Myometrial cell (primary cell): ENCODE data around the gene SAPCD2. TPM values are rescaled to one million over a fixed set of nuclear protein-coding genes. Genes with fewer than 3 reads are reported as not detected.

ENCODE experiments used
- total RNA-seq: library from RNA; depleted of rRNA; stranded (reverse); fragments of >200 nt; gene quantifications from 2 replicates; pipeline ENCODE4 v1.2.3, GENCODE V29; 2015

SAPCD2 gene, protein sequence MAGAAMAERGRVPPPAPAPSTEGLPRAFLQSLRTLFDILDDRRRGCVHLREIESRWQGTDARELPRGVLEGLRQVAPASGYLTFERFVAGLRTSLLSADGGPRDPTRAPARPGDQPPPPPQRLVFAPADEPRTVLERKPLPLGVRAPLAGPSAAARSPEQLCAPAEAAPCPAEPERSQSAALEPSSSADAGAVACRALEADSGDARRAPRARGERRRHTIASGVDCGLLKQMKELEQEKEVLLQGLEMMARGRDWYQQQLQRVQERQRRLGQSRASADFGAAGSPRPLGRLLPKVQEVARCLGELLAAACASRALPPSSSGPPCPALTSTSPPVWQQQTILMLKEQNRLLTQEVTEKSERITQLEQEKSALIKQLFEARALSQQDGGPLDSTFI
- 17.3 and 17.5 TPM in 2 replicates for total RNA-seq

DNA sequence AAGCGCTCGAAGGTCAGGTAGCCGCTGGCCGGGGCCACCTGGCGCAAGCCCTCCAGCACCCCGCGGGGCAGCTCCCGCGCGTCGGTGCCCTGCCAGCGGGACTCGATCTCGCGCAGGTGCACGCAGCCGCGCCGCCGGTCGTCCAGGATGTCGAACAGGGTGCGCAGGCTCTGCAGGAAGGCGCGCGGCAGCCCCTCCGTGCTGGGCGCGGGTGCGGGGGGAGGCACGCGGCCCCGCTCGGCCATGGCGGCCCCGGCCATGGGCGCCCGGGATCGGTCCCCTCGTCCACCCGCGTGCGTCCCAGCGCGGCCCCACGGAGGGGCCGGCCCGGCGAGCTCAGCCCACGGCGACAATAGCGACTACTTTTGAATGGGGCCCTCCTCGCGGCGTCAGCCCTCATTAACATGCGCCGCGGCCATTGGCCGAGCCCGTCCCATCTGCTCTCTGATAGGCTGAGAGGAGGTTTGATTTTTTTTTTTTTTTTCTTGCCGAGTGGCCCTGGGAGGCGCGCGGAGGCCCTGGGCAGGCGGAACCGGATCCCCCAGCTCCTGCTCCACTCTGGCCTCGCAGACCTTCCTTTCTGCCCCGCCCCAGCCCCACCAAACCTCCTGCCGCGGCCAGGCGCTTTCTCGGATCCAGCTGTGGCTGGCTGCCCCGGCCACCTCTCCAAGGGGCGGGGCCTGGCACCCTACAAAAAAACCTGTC is at the start of gene SAPCD2:
SAPCD2 (minus strand) TSS at position 357 of the 705 bp plus-strand sequence; CDS start at position 260, 97 bp downstream.

DNA sequence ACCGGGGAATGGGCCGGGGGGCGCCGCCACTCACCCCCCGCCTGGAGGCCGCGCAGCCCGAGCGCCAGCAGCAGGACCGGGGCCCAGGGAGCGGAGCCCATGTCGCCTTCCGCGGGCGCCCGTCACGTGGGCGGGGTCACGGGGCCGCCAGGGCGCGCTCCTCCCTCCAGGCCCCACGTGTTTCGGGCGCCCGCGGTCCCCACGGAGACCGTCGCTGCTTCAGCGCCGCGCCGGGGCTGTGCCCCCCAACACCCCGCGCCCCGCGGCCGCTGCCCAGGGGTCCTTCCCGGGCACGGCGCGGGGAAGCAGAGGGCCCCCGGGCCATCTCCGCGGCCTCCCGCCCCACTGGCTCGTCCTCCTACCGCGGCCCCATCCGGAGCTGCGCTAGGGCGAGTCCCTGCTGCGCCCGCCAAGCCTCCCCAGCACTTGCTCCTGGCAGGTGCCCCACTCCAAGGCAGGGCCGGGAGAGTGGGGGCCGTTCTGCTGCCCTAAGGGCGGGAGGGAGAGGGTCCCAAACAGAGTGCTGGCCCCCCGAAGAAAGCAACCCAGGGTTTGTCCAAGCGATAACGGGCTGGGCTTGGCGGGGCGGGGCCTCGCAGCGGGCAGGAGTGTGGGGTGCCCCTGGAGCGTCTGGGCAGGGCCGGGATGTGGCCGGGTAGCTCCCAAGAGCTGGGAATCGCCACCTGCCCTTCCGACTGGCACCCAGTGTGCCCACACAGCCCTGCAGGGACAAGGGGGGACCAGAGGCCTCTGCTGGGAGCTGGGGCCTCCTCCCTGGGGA is 44.4 kb upstream of the SAPCD2 start, which contains the start of gene DPP7:
DPP7 (minus strand) TSS at position 121 of the 781 bp plus-strand sequence; CDS start at position 101, 20 bp downstream.

DNA sequence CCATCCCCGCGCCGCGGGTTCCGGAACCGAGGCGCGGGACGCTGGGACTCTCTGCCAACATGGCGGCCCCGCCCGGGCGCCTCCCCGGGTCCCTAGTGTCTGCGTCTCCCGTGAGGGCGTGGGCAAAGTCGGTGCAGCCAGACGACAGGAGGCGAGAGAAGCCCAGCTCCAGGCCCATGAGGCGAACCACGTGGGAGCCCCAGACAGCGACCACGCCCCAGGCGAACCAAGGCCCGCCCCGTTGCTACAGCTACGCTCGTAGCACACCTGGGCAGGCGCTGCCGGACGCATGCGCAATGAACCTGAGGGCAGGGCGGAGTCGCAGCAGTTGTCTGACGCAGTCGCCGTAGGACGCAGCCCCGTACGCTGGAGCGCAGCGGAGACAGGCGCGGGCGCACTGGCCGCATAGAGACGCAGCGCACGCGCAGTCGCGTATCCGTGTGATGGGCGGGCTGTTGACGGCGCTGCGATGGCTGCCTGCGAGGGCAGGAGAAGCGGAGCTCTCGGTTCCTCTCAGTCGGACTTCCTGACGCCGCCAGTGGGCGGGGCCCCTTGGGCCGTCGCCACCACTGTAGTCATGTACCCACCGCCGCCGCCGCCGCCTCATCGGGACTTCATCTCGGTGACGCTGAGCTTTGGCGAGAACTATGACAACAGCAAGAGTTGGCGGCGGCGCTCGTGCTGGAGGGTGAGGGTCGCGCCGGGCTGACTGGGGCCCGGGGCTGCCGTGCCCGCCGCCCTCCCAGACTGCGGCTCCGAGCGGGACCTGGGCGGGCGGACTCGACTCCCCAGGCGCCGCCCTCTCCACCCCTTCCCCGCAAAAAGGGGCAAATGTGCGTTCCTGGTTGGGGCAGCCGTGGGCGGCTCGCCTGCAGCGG is 16.4 kb upstream of the SAPCD2 start, which contains the start of gene MAN1B1:
MAN1B1 (plus strand) TSS at position 455 of the 878 bp plus-strand sequence; CDS start at position 470, 15 bp downstream.

DNA sequence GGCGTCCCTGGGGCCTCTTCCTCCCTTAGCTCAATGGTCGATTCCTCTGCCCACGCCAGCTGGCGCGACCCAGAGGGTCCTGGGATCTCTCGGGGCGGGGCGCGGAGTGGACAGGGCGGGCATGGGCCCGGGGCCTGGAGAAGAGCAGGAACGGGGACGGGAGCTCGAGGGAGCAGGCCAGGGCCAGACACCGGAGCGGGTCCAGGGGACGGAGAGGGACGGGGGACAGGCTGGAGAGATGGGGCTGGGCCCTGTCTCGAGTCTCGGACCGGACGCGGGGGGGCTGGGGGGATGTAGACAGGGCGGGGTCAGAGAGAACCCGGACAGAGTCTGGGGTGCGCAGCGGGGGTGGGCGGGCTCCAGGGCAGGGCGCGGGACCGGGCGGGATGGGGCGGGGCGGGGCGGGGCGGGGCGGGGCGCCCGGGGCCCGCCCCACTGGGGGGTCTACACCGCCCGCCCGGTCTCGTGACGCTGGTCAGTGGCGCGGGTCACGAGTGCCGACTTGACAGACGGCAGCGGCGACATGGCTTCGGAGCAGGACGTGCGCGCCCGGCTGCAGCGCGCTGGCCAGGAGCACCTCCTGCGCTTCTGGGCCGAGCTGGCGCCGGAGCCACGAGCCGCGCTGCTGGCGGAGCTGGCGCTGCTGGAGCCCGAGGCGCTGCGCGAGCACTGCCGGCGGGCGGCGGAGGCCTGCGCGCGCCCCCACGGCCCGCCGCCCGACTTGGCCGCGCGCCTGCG is 6.8 kb upstream of the SAPCD2 start, which contains the start of gene UAP1L1:
UAP1L1 (plus strand) TSS at position 508 of the 738 bp plus-strand sequence; CDS start at position 524, 16 bp downstream.

DNA sequence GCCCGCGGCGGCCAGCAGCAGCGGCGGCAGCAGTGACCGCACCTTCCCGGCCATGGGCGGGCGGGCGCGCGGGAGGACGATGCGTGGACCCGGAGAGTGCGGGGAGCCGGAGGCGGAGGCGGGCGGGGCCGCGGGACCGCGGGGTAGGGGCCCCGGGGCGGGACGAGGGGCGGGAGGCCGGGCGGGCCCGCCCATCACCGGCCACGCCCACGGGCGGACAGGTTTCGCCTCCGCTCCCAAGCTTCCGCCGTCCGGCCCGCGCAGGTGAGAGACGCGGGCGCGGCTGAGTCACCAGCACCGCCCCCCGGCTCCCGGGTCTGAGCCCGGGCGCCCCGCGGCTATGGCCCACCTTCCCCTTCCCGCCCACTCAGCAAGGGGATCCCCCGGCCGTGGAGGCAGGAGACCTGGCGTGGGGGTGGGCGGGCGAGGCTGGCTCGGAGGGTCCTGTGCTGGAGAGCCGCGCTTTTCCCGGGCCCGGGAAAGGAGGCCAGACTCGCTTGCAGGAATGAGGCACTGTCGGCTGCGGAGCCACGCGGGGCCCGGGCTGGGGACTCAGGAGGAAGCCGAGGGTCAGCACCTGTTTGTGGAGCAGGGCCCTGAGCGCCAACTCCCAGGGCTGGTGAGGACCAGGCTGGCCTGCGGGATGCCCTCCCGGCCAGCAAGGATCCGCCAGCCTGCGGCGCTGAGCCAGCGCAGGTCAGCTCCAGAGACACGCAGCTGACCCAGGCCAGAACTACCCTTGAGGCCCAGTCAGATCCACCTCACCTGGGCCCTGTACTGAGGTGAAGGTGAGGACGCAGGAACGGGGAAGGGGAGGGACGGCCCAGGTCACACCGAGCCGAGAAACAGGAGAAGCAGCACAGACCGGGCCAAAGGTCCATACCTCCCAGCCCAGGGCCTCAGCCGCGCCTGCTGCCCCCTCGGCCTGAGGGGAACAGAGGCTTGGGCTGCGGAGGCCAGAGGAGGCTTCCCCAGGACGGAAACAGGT is 16.1 kb downstream of the SAPCD2 start, which contains the start of gene ENTPD2:
ENTPD2 (minus strand) TSS at position 118 of the 988 bp plus-strand sequence; CDS start at position 54, 64 bp downstream.

DNA sequence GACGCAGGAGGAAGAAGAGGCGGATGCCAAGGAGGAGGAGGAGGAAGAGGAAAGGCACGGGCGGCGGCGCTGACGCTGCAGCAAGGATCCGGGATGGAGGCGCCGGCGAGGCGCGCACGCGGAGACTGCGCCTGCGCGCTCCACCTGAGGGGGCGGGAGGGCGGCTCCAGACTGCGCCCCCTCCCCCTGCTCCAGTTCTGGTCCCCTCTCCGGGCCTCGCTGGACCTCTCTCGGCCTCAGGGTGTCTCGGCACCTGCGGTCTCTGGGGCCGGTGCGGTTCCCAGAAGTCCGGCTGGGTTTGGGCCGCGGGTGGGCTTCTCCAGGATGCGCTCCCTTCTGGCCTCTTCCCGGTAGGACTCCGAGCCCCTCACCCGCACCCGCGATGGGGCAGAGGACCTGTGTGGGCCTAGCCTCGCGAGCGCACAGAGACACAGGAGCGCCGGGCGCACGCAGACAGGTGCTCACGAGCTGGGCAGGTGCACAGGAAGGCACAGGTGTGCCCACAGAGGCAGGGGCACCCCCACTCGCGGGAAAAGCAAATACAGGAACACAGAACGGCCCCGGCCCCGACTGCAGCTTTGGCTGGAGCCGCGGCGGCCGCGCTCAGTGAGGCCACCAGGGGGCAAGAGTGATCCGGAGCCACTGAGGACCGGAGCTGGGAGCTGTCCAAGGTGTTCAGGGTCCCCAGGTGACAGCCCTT is 24.1 kb downstream of the SAPCD2 start, which contains the start of gene NPDC1:
NPDC1 (minus strand) TSS at position 90 of the 700 bp plus-strand sequence. CDS start 188 bp downstream, outside the sequence.

DNA sequence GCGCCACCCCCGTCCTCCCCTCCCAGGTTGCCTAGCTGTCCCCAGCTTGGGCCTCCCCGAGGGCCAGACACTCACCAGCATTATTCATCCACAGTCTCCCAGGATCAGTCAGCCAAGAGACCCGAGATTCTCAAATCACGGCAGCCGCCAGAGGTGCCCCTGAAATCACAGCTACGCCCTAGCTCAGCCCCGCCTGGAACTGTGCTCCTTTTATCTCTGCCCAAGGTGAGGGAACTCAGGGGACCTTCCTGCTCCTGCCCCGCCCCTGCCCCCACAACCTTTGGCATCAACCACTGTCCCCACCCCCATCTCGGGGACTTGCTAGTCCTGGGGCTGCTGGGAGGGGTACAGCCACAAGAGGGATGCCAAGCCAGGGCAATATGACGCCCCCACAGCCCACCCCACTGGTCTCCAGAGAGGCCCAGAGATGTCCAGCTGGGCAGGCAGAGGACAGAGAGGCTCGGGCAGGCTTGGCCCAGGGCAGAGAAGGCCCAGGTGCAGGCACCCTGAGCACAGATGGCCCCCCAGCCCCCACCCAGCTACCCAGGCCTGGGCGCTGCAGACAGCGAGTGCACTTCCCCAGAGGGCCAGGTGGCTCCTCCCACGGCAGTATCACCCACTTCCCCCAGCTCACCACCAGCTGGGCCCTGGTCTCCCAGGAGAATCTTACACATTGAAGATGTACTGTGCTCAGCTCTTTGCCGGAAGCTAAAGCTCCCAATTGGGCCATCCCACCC is 38.3 kb downstream of the SAPCD2 start, which contains the start of gene FUT7:
FUT7 (minus strand) TSS at position 185 of the 737 bp plus-strand sequence; CDS start at position 88, 97 bp downstream.

DNA sequence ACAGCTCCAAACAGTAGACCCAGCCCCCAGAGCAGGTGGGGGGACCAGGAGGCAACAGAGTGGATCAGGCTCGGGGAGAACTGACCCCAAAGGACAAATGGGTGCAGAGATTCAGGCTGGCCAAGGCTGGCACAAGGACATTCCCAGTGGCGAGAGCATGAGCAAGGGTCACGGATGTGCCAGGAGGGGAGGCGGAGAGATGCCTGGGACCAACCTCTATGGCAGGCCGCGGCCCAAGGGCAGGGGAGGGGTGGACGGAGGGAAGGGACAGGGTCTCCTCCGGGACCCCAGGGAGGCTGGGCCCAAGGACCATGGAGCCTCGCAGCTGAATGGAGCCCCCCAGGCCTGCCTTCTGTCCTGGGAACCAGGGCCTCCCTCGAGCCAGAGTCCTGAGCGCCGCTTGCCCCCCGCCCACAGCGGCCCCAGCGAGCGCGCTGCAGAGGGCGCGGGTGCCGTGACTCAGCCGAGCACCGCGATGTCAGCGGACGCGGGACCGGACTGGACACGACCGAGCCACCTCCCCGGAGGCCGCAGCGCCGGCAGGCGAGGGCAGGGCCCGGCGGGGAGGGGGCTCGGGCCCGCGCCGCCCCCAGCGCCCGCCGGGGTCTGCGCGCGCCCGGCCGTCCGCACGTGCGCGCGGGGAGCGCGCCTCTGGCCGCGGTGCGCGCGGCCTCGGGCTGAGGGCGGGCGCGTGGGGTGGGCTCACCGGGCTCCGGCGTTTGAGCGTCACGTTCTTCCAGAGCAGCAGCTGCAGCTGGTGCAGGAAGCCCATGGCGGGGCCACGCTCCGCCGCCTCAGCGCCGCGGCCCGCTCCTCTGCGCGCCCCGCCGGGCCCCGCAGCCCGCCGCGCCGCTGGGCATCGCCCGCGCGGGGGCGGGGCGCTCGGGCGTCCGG is 42.7 kb downstream of the SAPCD2 start, which contains the start of gene ABCA2:
ABCA2 (minus strand) TSS at position 869 of the 894 bp plus-strand sequence; CDS start at position 772, 97 bp downstream.

Other genes with a start within 250 kb of the SAPCD2 start
- 1.4 TPM in 1 of 2 replicates, not detected in the other for gene AJM1, start 228.1 kb downstream of the SAPCD2 start, total RNA-seq
- gene PHPT1, start 221.1 kb downstream of the SAPCD2 start, total RNA-seq = 116 and 117 TPM in 2 replicates
- gene MAMDC4, start 218.2 kb downstream of the SAPCD2 start, total RNA-seq = 0.71 and 1.4 TPM in 2 replicates
- 389 and 408 TPM in 2 replicates for gene EDF1, start 204.2 kb downstream of the SAPCD2 start, total RNA-seq
- gene TRAF2, start 184.0 kb downstream of the SAPCD2 start, total RNA-seq = 10.3 and 13.5 TPM in 2 replicates
- 150 and 202 TPM in 2 replicates for gene FBXW5, start 125.8 kb downstream of the SAPCD2 start, total RNA-seq
- gene C8G, start 125.3 kb downstream of the SAPCD2 start, total RNA-seq = not detected in 2 replicates
- gene LCN12, start 118.3 kb downstream of the SAPCD2 start, total RNA-seq = not detected in 2 replicates
- gene PTGDS, start 93.1 kb downstream of the SAPCD2 start, total RNA-seq = 16.1 and 28.3 TPM in 2 replicates
- gene LCNL1, start 87.6 kb downstream of the SAPCD2 start, total RNA-seq = 0.29 and 0.35 TPM in 2 replicates
- gene PAXX, start 78.1 kb downstream of the SAPCD2 start, total RNA-seq = 38.8 and 45.3 TPM in 2 replicates
- gene CLIC3, start 74.0 kb downstream of the SAPCD2 start, total RNA-seq = 21.6 and 29.6 TPM in 2 replicates
- 12.8 and 52.2 TPM in 2 replicates for gene ABCA2, start 42.3 kb downstream of the SAPCD2 start, total RNA-seq
- gene FUT7, start 38.5 kb downstream of the SAPCD2 start, total RNA-seq = not detected in 2 replicates
- gene NPDC1, start 24.4 kb downstream of the SAPCD2 start, total RNA-seq = 24.2 and 27.3 TPM in 2 replicates
- 0.58 TPM in 1 of 2 replicates, not detected in the other for gene ENTPD2, start 16.5 kb downstream of the SAPCD2 start, total RNA-seq
- gene UAP1L1, start 7.0 kb upstream of the SAPCD2 start, total RNA-seq = 4.6 and 5.5 TPM in 2 replicates
- 122 and 133 TPM in 2 replicates for gene MAN1B1, start 16.4 kb upstream of the SAPCD2 start, total RNA-seq
- gene DPP7, start 44.2 kb upstream of the SAPCD2 start, total RNA-seq = 62.6 and 81.0 TPM in 2 replicates
- gene GRIN1, start 68.6 kb upstream of the SAPCD2 start, total RNA-seq = not detected in 2 replicates
- not detected in 2 replicates for gene LRRC26, start 99.5 kb upstream of the SAPCD2 start, total RNA-seq
- not detected in 2 replicates for gene TMEM210, start 101.5 kb upstream of the SAPCD2 start, total RNA-seq
- gene ANAPC2, start 118.0 kb upstream of the SAPCD2 start, total RNA-seq = 10.7 and 16.3 TPM in 2 replicates
- gene SSNA1, start 118.1 kb upstream of the SAPCD2 start, total RNA-seq = 69.1 and 154 TPM in 2 replicates
- 9.2 and 14.7 TPM in 2 replicates for gene TPRN, start 130.2 kb upstream of the SAPCD2 start, total RNA-seq
- 36.5 and 50.7 TPM in 2 replicates for gene TMEM203, start 135.1 kb upstream of the SAPCD2 start, total RNA-seq
- gene NDOR1, start 135.1 kb upstream of the SAPCD2 start, total RNA-seq = 12.4 and 19.0 TPM in 2 replicates
- not detected in 2 replicates for gene RNF208, start 151.7 kb upstream of the SAPCD2 start, total RNA-seq
- 2.3 and 2.8 TPM in 2 replicates for gene CYSRT1, start 154.6 kb upstream of the SAPCD2 start, total RNA-seq
- not detected in 2 replicates for gene RNF224, start 156.9 kb upstream of the SAPCD2 start, total RNA-seq
- gene SLC34A3, start 160.3 kb upstream of the SAPCD2 start, total RNA-seq = not detected in 2 replicates
- gene TUBB4B, start 170.7 kb upstream of the SAPCD2 start, total RNA-seq = 798 and 901 TPM in 2 replicates
- not detected in 2 replicates for gene STPG3, start 180.7 kb upstream of the SAPCD2 start, total RNA-seq
- gene NELFB, start 184.8 kb upstream of the SAPCD2 start, total RNA-seq = 55.5 and 60.5 TPM in 2 replicates
- 51.3 and 58.7 TPM in 2 replicates for gene TOR4A, start 207.2 kb upstream of the SAPCD2 start, total RNA-seq
- 0.18 TPM in 1 of 2 replicates, not detected in the other for gene NRARP, start 231.7 kb upstream of the SAPCD2 start, total RNA-seq